ENCODE measurements around the gene CHAD.
A peak's percentile ranks its signal among the peaks of the same experiment; 100 is the strongest.
"Not testable (repeated sequence)": the region's sequence is repeated elsewhere in the genome, so short reads cannot be mapped to it uniquely, and the experiment has no call there.

CHAD gene

DNA sequence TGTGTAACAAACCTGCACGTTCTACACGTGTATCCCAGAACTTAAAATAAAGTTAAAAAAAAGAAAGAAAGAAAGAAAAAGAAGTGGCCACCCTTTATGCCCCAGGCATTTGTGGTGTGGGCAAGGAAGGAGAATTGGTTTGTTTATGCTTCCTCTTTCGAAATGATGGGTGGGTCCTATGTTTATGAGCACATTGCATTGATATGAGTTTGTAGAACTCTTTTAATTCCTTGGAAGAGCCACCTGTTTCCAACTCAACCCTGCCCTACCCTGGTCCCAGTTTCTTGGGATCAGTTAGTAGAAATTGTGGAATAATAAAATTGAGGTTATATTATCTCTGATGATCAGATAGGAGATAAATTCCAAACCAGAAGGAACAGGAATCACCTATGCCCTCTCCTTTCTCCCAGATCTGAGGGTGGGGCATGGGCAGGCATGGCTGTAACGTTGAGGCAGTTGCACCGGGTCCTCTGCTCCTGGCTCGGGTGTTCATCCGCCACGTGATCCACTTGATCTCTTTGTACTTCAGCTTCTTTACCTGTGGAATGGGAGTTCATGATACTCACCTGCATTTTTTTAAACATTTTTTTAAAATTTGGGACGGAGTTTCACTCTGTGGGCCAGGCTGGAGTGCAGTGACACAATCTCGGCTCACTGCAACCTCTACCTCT lies 15.9 kb downstream of the CHAD start:
- no peak for DNase-seq

DNA sequence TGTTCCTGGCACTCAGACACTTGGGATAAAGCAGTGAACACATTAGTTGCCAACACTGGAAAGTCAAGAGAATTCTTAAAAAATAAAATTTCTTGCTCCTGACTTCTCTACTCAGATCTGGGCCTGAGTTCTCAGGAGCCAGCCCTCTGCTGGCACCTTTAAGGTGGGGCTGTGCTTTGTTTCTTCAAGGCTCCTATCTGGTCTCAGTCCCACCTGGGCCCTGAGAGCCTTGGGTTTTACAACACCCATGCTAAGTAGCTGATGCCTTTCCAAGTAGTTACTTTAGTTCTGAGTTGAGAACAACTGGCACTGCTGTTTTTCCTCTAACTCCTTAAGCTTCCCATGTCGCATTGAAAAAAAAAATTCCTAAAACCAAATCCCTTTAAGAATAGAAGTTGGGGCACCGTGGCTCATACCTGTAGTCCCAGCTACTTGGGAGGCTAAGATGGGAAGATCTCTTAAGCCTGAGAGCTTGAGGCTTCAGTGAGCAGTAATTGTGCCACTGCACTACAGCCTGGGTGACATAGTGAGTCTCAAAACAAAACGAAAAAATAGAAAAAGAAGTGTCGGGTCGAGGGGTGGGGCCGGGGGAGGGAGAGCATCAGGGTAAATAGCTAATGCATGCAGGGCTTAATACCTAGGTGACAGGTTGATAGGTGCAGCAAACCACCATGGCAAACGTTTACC lies 16.6 kb downstream of the CHAD start:
- DNase-seq: no peak

DNA sequence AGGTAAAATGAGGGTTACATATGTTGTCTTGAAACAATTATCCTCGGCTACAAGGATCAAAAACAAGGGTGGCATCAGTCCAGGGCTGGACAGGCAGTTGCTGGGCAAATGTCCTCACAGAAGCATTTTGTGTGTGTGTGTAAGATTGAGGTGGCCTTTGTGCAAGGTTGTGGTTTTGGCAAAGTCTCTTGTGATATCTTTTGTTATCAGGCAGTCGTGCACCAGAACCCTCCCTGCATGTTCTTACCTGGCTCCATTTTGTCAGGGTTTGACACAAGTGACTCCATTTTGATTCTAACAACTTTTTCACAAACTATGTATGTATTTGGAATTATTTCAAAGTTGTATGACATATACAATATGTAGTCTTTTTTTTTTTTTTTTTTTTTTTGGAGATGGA lies 20.0 kb downstream of the CHAD start:
- no peak for DNase-seq

DNA sequence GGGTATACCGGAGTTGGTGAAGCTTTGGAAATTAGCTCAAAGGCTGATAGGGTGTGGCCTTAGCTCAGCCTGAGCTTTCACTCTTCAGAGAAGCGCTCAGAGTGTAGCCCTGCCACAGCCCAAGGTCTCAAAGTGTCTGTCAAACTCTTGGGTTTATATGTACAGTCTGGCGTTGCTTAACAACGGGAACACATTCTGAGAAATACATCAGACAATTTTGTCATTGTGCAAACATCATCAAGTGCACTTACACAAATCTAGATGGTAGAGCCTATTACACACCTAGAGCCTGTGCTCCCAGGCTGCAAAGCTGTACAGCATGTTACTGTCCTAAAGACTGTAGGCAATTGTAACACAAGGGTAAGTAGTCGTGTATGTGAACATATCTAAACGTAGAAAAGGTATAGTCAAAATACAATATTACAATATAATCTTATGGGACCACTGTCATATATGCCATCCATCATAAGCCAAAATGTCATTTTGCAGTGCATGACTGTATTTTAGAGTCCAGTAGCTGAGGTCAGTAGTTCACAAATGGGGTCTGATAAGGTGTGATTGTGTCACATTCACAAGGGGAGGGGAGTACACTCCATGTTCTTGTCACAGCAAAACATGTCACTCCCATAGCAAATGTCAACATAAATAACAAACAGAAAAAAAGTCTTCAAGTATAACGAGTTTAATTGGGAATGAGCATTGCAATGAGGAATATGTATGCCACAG lies 20.6 kb downstream of the CHAD start:
- no peak for DNase-seq

DNA sequence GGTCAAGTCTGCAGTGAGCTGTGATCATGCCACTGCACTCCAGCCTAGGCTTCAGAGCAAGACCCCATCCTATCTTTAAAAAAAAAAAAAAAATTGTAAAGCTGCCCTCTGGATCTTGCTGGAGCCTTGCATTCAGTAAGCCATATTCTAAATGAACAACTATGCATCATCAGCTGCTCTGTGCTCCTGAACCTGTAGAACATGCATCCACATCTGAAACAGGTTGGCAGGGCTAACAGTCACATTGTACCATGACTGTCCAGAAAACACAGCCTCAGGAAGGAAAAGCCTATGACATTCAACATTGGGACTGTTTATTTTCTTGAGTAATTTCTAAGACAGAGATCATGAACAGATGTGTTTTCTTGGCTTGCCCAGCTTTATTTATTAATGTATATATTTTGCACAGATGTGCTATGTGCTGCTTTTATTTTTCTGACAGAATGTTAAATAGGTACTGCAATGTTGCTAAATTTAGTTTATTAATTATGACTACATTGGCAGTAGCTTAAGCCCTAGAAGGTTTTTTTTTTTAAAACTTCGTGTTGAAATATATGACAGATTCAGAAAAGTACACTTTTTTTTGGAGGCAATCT lies 22.9 kb downstream of the CHAD start:
- DNase-seq: no peak

DNA sequence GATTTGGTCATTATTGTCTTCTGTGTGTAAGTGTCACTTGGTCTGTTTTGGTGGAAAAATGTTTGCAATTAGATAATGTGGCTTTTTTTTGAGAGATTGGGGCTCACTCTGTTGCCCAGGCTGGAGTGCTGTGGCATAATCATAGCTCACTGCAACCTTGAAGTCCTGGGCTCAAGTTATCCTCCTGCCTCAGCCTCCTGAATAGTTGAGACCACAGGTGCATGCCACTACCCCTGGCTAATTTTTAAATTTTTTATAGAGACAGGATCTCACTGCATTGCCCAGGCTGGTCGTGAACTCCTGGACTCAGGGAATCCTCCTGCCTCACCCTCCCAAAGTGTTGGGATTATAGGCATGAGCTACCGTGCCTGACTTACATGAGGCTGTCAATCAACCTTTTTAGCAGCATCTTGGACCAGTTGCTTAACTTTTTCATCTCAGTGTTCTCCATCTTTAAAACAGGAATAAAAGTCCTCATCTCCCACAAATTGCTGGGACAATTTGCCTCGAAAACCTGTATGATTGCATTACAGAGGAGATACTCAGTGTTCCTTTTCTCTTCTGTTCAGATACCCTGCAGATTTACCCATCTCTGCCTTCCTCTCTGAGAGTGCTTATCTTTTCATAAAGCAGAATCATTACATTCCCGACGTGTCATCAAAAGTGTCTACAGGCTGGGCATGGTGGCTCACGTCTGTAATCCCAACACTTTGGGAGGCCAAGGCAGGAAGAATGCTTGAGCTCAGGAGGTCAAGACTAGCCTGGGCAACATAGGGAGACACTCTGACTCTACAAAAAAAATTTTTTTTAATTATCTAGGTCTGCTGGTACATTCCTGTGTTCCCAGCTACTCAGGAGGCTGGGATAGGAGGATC lies 23.6 kb downstream of the CHAD start:
- no peak for DNase-seq

DNA sequence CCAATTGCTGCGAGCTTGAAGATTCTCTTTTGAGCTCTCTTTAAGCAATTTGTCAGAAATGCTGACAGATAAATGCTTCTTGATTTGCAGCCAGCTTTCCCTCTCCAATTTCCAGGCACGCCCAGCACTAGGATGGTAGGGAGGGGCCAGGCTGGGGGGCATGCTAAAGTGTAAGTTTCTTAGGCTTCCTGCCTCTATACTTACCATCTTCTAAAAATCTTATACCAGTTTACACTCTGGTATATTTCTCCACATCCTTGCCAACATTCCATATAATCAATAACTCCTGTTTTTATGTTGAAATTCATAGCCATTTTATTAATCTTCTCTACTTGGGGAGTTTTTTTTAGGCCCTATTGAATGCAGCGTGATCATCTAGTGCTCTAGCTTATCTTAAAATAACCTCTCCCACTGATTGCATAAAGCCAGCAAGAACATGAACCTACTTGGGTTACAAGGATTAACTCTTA lies 25.1 kb downstream of the CHAD start:
- DNase-seq: no peak

DNA sequence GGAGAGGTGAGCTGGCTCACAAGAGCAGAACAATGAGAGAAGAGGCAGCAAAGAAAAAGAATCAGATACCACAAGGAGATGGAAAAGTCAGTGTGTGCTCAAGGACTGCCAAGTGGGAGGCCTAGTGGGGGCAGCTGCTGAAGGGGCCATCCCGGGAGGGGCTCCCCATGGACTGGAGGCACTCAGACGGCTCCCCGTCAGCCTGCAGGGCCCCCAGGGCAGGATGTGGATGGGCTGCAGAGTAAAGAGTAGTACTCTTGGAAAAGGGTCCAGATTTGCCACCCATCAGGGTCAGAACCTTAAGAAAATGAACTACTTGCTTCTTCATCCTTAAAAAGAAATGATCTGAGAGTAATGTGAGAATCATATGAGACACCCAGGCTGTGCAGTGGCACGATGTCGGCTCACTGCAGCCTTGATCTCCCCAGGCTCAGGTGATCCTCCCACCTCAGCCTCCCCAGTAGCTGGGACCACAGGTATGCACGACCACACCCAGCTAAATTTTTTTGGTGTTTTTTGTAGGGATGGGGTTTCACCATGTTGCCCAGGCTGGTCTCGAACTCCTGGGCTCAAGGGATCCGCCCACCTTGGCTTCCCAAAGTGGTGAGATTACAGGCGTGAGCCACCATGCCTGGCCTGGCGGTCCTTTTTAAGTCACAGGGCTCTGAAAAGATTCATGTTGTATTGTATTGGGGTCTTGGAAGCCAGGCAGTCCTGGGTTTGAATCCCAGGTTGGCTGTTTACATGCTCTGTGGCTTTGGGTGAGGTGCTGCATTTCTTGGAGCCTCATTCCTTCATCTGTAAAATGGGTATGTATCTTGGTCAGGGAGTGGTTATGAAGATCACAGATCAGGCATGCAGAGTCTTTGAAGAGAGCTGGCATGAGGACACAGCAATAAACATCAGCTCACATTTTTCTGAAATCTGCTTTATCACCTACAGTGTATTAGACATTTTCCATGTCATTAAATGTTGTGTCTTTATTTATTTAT lies 27.5 kb downstream of the CHAD start:
- no peak for DNase-seq

DNA sequence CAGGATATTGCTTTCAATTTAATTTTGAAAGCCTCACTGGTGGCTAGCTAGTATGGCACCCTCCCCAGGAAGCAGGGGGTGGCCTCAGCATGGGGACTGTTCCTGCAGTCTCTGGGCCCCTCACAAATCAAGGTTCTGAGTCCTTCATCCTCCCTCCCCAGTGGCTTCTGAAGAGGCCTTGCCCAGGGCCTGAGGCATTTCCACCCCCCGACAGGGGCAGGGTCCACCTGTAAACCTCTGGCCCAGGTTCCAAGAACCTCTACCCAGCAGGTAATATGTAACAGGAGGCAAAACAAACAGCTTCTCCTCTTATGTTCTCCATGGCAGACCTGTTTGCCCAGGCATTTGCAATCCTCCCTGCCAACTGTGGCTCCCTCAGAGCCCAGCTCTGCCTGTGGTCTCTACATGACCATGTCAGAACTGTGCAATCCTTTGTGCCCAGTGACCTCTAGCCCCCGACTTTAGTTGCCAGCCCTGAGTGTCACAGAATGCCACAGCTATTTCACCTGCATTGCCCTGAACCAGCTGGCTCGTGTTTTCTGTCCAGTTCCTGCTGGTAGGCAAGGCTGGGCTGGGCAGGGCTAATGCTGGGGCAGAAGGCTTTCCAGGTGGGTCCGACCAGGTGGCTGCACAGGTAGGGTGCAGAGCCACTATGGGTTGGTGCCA lies 28.4 kb downstream of the CHAD start:
- no peak for DNase-seq

DNA sequence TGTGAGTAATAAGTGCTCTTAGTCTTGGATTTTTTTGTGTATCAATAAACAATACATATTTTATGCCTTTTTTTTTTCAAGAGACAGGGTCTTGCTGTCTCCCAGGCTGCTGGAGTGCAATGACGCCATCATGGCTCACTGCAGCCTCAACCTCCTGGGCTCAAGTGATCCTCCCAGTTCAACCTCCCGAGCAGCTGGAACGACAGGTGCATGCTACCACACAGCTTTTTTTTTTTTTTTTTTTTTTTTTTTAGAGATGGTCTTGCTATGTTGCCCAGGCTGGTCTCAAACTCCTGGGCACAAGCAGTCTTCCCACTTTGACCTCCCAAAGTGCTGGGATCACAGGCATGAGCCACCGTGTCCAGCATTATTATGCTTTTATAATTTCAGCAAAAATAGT lies 29.7 kb downstream of the CHAD start:
- DNase-seq: no peak

DNA sequence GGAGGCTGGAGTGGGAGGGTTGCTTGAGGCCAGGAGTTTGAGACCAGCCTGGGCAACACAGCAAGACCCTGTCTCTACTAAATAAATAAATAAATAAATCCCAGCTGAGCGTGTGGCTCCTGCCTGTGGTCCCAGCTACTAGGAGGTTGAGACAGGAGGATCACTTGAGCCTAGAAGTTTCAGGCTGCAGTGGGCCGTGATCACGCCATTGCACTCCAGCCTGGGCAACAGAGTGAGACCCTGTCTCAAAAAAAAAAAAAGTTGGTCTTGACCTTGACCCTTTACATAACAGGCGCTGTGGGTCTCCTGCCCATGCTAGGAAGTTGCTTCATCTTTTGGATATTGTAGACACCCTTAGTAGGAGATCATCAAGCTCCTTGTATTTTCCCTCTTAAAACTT lies 31.3 kb downstream of the CHAD start:
- no peak for DNase-seq

DNA sequence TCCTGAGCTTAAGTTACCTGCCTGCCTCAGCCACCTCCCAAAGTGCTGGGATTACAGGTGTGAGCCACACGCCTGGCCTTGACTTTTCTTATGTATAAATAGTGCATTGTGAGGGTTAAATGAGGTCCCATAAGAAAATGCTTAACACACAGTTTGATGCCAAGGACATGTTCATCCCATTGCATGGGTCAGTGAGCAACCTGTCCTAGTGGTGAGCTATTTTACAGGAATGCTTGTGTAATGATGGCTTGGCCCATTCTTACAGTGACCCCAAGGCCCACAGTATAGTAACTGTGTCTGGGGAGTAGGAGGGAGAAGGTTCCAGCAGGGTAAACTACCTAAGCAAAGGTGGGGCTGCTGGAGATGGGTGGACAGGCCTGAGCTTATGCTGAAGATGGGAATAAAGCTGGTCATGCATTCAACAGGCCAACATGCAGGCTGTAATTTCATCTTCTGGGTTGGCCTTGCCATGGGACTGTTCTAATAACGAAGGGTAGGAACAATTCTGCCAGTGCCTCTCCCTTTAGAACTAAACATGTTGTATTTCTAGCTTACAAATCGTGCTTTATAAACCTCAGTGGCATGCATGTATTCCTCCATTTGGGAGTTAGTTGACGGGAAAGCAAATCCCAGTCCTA lies 36.4 kb downstream of the CHAD start:
- DNase-seq: no peak

DNA sequence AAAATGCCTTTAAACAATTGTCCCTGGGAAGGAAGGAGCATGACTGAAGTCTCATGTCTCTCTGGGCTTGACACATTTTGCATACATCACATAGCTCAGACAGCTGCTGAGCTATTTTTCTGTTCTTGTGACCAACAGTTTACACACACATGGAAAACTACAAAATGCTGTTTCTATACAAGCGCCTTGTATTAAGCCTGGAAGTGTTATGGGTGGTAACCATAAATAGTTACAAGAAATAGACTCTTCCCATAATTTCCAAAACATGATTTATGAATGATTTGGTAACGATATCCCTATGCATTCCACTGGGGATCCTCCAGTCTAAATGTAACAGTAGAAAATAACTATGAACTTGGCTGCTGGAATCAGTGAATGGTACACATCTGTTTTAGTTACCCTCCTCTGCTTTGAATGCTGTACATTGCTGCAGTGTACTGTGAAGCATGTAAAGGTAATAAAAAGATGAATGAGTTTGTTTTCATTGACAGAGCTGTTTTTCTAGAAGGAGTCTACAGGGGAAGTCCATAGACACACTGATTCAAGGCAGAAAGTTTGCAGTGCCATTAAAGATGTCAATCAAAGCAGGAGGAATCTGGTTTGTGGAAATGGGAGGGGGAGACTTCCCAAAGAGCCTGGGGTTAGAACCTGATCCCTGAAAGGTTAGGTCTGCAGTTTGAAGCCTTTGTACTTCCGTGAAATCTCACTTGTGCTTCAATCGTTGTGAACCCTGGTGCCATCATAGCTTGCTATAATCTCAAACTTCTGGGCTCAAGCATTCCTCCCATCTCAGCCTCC lies 37.7 kb downstream of the CHAD start:
- DNase-seq: no peak

DNA sequence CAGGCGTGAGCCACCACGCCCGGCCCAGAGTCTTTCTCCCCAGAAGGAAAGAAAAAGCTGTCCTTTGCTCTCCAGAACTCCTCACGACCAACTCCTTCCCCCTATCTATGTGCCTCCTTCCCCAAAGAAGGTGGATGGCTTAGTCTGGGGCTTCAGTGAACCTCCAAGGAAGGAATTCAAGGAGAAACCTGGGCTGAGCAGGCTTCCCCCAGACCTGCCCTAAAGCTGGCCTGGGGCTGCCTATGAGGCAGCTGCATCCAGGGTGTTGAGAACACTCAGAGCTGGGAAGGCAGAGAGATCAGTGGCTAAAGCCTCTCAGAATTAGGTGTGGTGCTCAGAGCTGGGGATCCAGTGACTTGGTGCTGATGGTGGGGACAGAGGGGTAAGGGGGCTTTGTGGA lies 38.9 kb downstream of the CHAD start:
- no peak for DNase-seq

DNA sequence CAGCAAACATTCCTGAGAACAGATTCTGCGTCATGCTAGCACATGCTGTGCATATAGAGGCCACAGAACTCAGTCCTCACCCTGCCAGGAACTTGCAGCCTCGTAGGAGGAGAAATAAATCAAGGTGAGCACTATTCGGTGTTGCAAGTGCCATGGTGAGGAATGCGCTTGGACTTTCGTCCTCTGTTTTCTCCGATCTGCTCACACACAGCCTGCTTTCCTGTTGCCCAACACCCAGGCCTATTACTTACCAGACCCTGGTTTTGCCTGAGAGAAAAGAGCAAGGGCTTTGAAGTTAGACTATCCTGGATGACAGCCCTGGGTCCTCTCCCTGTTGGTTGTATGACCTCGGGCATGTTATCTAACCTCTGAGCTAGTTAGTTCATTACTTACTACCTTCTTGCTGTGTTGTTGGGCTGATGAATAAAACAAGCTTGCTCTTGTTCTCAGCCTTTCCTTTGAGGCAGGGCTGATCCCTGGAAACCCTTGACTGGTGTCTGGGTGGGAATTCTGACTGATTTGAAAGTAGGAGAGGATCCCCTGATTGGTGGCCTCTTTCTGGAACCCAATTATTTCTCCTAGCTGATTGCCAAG lies 39.8 kb downstream of the CHAD start:
- no peak for DNase-seq

DNA sequence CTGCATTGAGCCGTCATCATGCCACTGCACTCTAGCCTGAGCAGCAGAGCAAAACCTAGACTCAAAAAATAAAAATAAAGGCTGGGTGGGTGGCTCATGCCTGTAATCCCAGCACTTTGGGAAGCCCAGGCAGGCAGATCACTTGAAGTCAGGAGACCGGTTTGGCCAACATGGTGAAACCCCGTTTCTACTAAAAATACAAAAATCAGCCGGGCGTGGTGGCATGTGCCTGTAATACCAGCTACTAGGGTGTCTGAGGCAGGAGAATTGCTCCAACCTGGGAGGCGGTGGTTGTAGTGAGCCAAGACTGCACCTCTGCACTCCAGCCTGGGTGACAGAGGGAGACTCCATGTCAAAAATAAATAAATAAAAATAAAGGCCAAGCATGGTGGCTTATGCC lies 40.6 kb downstream of the CHAD start:
- not testable (repeated sequence) for DNase-seq

DNA sequence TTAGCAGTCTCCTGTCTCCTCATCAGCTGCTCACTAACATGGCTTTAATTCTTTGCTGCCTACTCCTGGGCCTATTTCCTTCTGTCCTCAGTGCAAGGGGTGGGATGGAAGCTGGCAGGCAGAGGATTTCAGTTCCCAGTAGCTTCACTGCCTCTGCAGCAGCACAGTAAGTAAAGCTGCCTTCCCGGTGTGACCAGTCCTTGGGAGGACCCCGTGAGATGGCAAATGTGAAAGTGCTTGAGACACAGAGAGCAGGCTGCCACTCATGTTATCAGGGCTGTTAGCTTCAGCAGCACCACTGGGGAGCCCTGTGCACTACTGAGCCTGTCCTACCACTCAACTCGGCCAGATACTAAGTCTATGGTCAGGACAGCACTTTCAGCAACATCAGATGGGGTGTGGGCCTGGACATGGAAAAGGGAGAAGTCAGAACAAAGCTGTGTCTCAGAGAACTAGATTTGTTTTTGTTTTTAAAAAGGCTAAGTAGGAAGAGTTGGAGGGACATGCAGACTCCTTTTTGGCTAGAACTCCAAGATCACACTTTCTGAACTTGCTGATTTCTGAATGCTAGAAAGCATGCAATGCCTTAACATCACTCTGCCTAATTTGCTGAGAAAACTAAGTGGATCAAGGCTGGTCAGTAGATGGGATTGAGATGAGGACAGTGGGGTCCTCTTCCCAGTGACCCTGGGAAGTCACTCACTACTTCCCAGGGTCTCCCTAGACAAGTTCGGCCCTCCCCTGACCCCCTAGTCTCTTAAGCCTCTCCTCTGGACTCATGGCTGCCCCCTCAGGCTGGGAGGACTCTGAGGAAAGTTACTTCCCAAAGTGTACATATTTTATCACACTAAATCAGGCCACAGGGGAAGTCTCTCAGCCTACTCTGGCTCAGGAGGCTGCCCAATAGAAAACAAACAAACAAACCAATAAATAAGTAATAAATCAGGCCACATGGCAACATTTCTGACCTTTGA lies 41.6 kb downstream of the CHAD start:
- peak; percentile 26 for DNase-seq

DNA sequence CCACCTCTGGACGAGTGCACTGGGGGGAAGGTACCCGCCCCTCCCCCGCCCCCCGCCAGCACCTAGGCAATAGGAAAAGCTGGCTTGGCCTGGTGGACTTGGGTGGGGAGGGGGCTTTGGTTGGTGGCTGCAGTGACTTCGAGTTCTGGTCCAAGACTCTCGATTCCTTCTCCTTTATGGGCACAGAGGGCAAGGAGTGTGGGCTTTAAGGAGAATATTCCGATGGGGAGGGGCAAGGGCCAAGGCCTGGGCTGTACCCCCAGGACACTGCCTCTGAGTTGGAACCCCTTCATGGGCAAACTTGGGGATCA lies 42.3 kb downstream of the CHAD start:
- DNase-seq: peak; percentile 1

All from CD4-positive, alpha-beta T cell treated with Interleukin-10 for 1 hour (primary cell).